ENCODE measurements around the gene THRAP3.

Gene THRAP3

DNA sequence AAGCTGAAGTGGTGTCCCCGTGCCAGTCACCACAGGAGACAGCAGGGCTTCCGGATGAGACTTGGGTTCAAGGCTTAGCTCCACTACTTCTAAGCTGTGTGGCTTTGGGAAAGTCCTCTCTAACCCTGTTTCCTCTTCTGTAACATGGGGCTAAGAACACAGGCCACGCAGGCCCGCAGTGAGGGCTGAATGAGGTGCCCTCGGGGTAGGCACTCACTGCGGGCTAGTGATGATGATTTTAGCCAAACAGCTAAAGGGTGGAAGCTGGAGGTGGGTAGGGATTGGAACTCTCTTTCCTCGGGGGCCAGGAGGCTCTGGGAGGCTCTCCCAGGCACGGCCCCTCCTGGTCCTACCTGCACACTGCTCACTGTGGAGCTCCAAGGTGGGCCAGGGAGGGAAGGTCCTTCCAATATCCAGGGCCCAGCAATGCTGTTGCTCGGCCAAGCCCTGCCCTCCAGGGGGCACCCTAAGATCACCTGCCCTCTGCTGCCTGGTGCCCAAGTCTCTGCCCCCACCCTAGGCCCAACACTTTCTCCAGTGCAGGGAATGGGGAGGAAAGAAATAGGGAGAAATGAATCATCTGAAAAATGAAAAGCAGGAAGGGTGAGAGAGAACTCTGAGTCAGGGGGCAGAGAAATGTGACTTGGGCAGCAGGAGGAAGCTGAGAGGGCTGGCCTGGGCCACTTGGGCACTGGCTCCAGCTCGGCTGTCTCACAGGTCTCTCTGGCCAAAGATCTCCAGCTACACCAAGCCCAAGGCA is 118.4 kb downstream of the THRAP3 start:
- Histone ChIP-seq H3K36me3 (ENCODE audit: insufficient read depth, insufficient read length, low read length) (peaks cover 82% of the 10 kb centered on the region), H3K9ac (ENCODE audit: insufficient read length, low read depth) (peak overlapping the region; percentile 3), H3K4me3 (ENCODE audit: insufficient read length, low read depth) (no peak overlapping the region), H3K27me3 (ENCODE audit: insufficient read depth, insufficient read length) (no peaks in the 10 kb centered on the region), H3K4me1 (ENCODE audit: insufficient read depth, insufficient read length) (peaks cover 14% of the 10 kb centered on the region), H3K9me3 (ENCODE audit: insufficient read depth, low read length) (no peaks in the 10 kb centered on the region)
- no peak for DNase-seq (ENCODE audit: low read depth, low spot score)
- TF ChIP-seq ZNF274 (IDR thresholded peaks at IDR 0.05; ENCODE audit: low read depth, low read length) (no peak), SUZ12 (IDR thresholded peaks at IDR 0.05; ENCODE audit: extremely low read depth, insufficient read depth, insufficient read length) (no peak), YY1 (IDR thresholded peaks at IDR 0.05; ENCODE audit: insufficient read depth, insufficient read length) (no peak)

DNA sequence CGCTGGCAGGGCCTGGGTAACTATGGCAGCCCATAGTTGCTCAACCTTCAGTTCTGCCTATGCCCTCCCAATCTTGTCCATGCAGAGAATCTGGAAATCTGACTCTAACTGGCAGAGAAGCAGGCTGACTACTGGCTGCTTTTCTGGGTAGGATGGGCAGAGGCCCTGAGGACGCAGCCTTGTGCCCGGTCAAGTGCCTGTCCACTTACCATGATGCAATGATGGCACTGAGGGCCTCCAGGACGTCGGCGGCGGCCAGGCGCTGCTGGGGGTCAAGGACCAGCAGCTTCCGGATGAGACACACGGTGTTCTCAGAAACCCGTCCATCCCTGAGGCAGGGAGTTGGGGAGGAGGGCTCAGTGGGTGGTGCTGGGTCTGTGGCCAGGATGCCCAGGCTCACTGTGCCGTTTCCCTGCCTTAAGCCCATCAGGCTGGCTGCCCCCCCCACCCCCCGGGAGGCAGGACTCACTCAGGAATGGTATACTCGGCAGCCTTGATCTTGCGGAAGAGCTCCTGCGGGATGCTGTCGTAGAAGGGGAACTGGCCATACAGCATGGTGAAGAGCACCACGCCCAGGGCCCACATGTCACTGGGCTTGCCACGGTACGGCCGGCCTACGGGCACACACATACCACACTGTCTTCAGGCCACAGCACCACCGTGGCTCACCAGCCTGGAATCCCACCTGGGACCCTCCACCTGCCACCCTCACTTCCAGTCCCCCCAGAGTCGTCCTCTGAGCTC is 119.6 kb downstream of the THRAP3 start:
- no peaks in the 10 kb centered on the region for H3K9me3 ChIP-seq (ENCODE audit: insufficient read depth, low read length)
- DNase-seq (ENCODE audit: low read depth, low spot score) = no peak
- TF ChIP-seq YY1 (IDR thresholded peaks at IDR 0.05; ENCODE audit: insufficient read depth, insufficient read length) = no peak
- TF ChIP-seq SUZ12 (IDR thresholded peaks at IDR 0.05; ENCODE audit: extremely low read depth, insufficient read depth, insufficient read length) = no peak
- no peak for TF ChIP-seq ZNF274 (IDR thresholded peaks at IDR 0.05; ENCODE audit: low read depth, low read length)
- peaks cover 14% of the 10 kb centered on the region for H3K4me1 ChIP-seq (ENCODE audit: insufficient read depth, insufficient read length)
- H3K27me3 ChIP-seq (ENCODE audit: insufficient read depth, insufficient read length) = no peaks in the 10 kb centered on the region
- no peak overlapping the region for H3K9ac ChIP-seq (ENCODE audit: insufficient read length, low read depth)
- H3K36me3 ChIP-seq (ENCODE audit: insufficient read depth, insufficient read length, low read length) = peaks cover 93% of the 10 kb centered on the region
- no peak overlapping the region for H3K4me3 ChIP-seq (ENCODE audit: insufficient read length, low read depth)

DNA sequence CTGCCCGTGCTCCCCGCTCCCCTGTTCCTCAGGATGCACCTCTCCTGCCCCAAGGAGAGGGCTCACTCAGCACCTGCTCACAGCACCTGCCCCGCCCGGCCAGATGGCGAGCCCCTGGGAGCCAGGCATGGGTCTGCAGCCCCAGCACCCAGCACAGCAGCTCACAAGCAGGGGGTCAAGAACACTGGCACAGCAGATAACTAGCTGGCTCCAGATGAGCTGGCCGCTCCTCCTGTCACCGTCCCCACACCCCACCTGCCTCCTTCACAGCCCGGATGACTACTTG is 120.1 kb downstream of the THRAP3 start:
- Histone ChIP-seq H3K27me3 (ENCODE audit: insufficient read depth, insufficient read length) (no peaks in the 10 kb centered on the region), H3K4me1 (ENCODE audit: insufficient read depth, insufficient read length) (peaks cover 11% of the 10 kb centered on the region), H3K4me3 (ENCODE audit: insufficient read length, low read depth) (no peak overlapping the region), H3K9me3 (ENCODE audit: insufficient read depth, low read length) (no peaks in the 10 kb centered on the region), H3K36me3 (ENCODE audit: insufficient read depth, insufficient read length, low read length) (peaks cover 94% of the 10 kb centered on the region), H3K9ac (ENCODE audit: insufficient read length, low read depth) (no peak overlapping the region)
- no peak for DNase-seq (ENCODE audit: low read depth, low spot score)
- TF ChIP-seq ZNF274 (IDR thresholded peaks at IDR 0.05; ENCODE audit: low read depth, low read length) (no peak), YY1 (IDR thresholded peaks at IDR 0.05; ENCODE audit: insufficient read depth, insufficient read length) (no peak), SUZ12 (IDR thresholded peaks at IDR 0.05; ENCODE audit: extremely low read depth, insufficient read depth, insufficient read length) (no peak)

DNA sequence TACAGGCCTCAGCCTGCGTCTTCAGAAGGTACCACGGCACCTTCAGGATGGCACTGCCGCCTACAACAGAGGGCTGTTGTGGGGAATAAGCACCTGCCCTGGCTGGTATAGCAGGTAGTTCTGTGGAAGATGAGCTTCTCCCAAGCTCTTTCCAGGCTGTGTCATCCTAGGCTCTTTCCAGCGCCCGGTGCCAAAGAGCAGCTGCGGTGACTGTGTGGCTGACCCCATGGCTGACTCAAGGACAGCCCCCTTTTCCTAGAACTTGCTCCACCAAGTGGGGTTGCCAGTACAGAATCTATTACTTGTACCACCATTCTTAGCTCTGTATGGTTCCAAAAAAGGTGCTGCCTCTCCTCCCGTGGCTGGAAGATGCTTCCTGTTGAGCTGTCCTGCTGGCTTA is 121.1 kb downstream of the THRAP3 start:
- no peak overlapping the region for H3K9ac ChIP-seq (ENCODE audit: insufficient read length, low read depth)
- peaks cover 91% of the 10 kb centered on the region for H3K36me3 ChIP-seq (ENCODE audit: insufficient read depth, insufficient read length, low read length)
- no peak for DNase-seq (ENCODE audit: low read depth, low spot score)

DNA sequence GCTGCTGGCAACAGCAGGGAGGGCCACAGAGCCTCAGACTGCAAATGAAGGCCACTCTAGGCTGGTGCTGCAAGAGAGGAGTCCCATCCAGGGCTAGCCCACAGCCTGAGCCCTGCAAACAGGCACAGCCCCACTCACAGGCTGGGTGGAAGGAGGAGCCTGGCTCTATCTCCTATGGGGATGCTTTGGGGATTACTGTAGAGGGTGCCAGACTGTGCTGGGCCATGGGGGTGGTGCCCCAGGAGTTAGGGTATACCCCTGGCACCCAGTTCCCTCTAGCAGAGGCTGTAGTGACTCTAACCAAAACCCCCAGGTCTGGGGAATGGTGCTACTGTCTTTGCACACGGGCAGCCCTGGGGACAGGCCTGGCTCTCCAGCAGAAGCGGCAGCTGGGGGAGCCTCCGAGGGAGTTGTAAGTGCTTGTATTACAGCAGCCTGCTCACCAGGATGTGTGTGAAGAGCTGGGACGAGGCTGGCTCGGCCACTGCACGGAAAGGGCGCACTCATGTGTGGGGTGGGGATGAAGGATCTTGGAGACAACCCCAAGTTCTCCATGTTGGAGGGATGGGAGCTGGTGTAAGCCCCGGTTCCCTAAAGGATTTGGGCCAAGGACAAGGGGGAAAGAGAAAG is 122.6 kb downstream of the THRAP3 start:
- H3K9me3 ChIP-seq (ENCODE audit: insufficient read depth, low read length) = no peaks in the 10 kb centered on the region
- TF ChIP-seq ZNF274 (IDR thresholded peaks at IDR 0.05; ENCODE audit: low read depth, low read length) (no peak), SUZ12 (IDR thresholded peaks at IDR 0.05; ENCODE audit: extremely low read depth, insufficient read depth, insufficient read length) (no peak), YY1 (IDR thresholded peaks at IDR 0.05; ENCODE audit: insufficient read depth, insufficient read length) (no peak)
- DNase-seq (ENCODE audit: low read depth, low spot score) = no peak
- no peaks in the 10 kb centered on the region for H3K27me3 ChIP-seq (ENCODE audit: insufficient read depth, insufficient read length)
- no peak overlapping the region for H3K4me3 ChIP-seq (ENCODE audit: insufficient read length, low read depth)
- peaks cover 81% of the 10 kb centered on the region for H3K36me3 ChIP-seq (ENCODE audit: insufficient read depth, insufficient read length, low read length)
- H3K9ac ChIP-seq (ENCODE audit: insufficient read length, low read depth) = no peak overlapping the region
- H3K4me1 ChIP-seq (ENCODE audit: insufficient read depth, insufficient read length) = peaks cover 29% of the 10 kb centered on the region

More for the DNA sequence above, 121.1 kb downstream of the THRAP3 start:
- TF ChIP-seq SUZ12 (IDR thresholded peaks at IDR 0.05; ENCODE audit: extremely low read depth, insufficient read depth, insufficient read length) (no peak), YY1 (IDR thresholded peaks at IDR 0.05; ENCODE audit: insufficient read depth, insufficient read length) (no peak), ZNF274 (IDR thresholded peaks at IDR 0.05; ENCODE audit: low read depth, low read length) (no peak)
- Histone ChIP-seq H3K27me3 (ENCODE audit: insufficient read depth, insufficient read length) (no peaks in the 10 kb centered on the region), H3K4me1 (ENCODE audit: insufficient read depth, insufficient read length) (peaks cover 15% of the 10 kb centered on the region), H3K4me3 (ENCODE audit: insufficient read length, low read depth) (no peak overlapping the region), H3K9me3 (ENCODE audit: insufficient read depth, low read length) (no peaks in the 10 kb centered on the region)

DNA sequence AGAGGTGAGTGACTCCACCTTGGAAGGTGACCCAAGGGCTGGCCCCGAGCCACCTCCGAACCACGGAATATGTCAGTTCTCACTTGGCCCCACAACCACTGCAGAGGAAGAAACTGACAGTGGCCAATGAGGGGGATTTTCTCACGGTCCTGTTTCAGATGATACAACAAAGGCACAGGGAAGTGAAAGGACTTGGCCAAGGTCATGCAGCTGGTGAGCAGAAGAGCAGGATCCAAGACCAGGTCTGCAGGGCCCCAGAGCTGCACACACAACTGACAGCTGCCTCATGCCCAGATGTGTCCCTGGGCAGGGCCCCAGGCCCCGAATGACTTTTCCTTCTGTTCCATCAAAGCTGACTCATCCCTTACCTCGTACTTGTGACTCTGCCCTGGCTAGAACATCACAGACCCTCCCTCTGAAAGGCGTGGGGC is 125.0 kb downstream of the THRAP3 start:
- DNase-seq (ENCODE audit: low read depth, low spot score) = no peak
- H3K27me3 ChIP-seq (ENCODE audit: insufficient read depth, insufficient read length) = no peaks in the 10 kb centered on the region

DNA sequence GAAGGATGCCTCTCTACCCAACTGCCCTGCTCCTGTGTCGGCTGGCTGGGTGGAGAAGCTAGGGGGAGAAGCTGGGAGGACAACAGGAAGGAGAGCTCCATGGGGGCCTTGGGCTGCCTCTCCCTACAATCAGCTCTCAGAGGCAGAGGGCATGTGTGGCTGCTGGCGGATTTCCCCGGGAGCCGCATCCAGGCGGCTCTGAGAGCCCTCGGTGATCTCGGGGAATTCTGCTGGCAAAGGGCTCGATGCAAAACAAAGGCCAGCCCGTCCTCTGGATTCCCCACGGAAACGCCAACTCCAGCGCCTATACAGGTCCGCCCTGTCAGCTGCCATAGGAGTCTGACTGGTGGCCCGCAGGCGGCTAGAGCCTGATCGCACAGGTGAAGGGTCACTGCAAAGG is 125.6 kb downstream of the THRAP3 start:
- H3K36me3 ChIP-seq (ENCODE audit: insufficient read depth, insufficient read length, low read length) = peaks cover 80% of the 10 kb centered on the region
- H3K9me3 ChIP-seq (ENCODE audit: insufficient read depth, low read length) = no peaks in the 10 kb centered on the region
- no peak for TF ChIP-seq ZNF274 (IDR thresholded peaks at IDR 0.05; ENCODE audit: low read depth, low read length)
- no peak for TF ChIP-seq YY1 (IDR thresholded peaks at IDR 0.05; ENCODE audit: insufficient read depth, insufficient read length)
- no peak for TF ChIP-seq SUZ12 (IDR thresholded peaks at IDR 0.05; ENCODE audit: extremely low read depth, insufficient read depth, insufficient read length)
- H3K4me1 ChIP-seq (ENCODE audit: insufficient read depth, insufficient read length) = peaks cover 36% of the 10 kb centered on the region
- H3K9ac ChIP-seq (ENCODE audit: insufficient read length, low read depth) = peak overlapping the region; percentile 17
- no peak overlapping the region for H3K4me3 ChIP-seq (ENCODE audit: insufficient read length, low read depth)
- no peaks in the 10 kb centered on the region for H3K27me3 ChIP-seq (ENCODE audit: insufficient read depth, insufficient read length)
- DNase-seq (ENCODE audit: low read depth, low spot score) = no peak

More for the DNA sequence above, 125.0 kb downstream of the THRAP3 start:
- Histone ChIP-seq H3K4me3 (ENCODE audit: insufficient read length, low read depth) (no peak overlapping the region), H3K9ac (ENCODE audit: insufficient read length, low read depth) (peak overlapping the region; percentile 1), H3K36me3 (ENCODE audit: insufficient read depth, insufficient read length, low read length) (peaks cover 80% of the 10 kb centered on the region), H3K9me3 (ENCODE audit: insufficient read depth, low read length) (no peaks in the 10 kb centered on the region), H3K4me1 (ENCODE audit: insufficient read depth, insufficient read length) (peaks cover 36% of the 10 kb centered on the region)
- no peak for TF ChIP-seq ZNF274 (IDR thresholded peaks at IDR 0.05; ENCODE audit: low read depth, low read length)
- TF ChIP-seq SUZ12 (IDR thresholded peaks at IDR 0.05; ENCODE audit: extremely low read depth, insufficient read depth, insufficient read length) = no peak
- no peak for TF ChIP-seq YY1 (IDR thresholded peaks at IDR 0.05; ENCODE audit: insufficient read depth, insufficient read length)
